ENCODE data around the gene MCM3. TPM values are rescaled to one million over a fixed set of nuclear protein-coding genes. Genes with fewer than 3 reads are reported as not detected.

Gene MCM3
- 10 to 100 TPM; 26.1 to 44.5 (median 34.3) TPM for total RNA-seq

DNA sequence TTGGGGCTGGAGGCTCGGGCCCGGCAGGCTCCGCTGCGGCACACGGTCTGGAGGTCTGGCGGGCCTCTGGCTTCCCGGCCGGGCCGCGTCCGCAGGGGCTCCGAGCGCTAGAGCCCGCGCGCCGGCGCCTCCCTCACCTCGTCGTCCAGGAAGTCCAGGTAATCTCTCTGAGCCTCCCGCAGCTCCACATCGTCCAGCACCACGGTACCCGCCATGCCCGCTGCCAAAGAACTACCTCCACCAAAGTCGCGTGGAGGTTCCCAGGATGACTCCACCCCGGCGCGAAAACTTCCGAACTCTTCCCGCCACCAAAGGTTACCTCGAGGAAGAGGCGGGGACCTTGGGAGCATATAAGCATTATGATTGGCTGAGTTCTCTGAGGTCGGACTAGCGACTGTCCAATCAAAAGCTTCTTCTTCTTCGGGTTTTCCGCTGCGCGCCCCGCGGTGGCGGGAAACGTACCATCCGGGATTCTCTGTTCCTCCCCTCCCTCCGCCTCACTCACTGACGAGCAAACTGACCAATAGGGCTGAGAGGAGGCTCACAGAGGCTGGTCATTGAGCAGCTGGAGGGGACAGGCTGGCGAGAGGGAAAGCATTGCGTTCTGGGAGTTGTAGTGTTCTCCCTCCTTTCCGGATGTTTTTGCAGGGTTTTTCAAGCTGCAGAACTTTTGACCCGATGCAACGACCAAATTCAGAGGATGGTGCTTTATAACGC, at the start of gene MCM3:
TSS of gene MCM3 (minus strand) at position 283 of the 717 bp plus-strand sequence. CDS start at position 215, 68 bp downstream.
- H3K4me1 ChIP-seq = peaks cover 9 to 10% of the 10 kb centered on the region in 2 donors
- H3K36me3 ChIP-seq = peaks cover 14 to 23% of the 10 kb centered on the region in 2 donors
- H3K4me3 ChIP-seq (replicated peaks in 1 of 3) = peak within 1 kb of the TSS; percentile 30 to 55 (median 35)
- H3K27ac ChIP-seq = peak within 1 kb of the TSS in 2 of 3 donors; percentile 7 to 28
- WGBS, 2 donors = 0% methylated on average over 30 to 41 of the region's 53 CpGs
- H3K9me3 ChIP-seq = no peaks in the 10 kb centered on the region
- no peaks in the 10 kb centered on the region for H3K27me3 ChIP-seq
- DNase-seq = peak; percentile 97 to 98
- TF ChIP-seq, protein P1, sequence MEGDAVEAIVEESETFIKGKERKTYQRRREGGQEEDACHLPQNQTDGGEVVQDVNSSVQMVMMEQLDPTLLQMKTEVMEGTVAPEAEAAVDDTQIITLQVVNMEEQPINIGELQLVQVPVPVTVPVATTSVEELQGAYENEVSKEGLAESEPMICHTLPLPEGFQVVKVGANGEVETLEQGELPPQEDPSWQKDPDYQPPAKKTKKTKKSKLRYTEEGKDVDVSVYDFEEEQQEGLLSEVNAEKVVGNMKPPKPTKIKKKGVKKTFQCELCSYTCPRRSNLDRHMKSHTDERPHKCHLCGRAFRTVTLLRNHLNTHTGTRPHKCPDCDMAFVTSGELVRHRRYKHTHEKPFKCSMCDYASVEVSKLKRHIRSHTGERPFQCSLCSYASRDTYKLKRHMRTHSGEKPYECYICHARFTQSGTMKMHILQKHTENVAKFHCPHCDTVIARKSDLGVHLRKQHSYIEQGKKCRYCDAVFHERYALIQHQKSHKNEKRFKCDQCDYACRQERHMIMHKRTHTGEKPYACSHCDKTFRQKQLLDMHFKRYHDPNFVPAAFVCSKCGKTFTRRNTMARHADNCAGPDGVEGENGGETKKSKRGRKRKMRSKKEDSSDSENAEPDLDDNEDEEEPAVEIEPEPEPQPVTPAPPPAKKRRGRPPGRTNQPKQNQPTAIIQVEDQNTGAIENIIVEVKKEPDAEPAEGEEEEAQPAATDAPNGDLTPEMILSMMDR (IDR thresholded peaks at IDR 0.05) = peak in 1 of 6 experiments; percentile 17
- TF ChIP-seq POLR2A (IDR thresholded peaks at IDR 0.05) = peak in 1 of 2 donors; percentile 33
- intact Hi-C loops (cut with DNase I) = loop anchor here (5.0 to 10.0 kb wide), 2 partner anchors 80 to 113 kb away; partner anchors contain the start of gene PAQR8

DNA sequence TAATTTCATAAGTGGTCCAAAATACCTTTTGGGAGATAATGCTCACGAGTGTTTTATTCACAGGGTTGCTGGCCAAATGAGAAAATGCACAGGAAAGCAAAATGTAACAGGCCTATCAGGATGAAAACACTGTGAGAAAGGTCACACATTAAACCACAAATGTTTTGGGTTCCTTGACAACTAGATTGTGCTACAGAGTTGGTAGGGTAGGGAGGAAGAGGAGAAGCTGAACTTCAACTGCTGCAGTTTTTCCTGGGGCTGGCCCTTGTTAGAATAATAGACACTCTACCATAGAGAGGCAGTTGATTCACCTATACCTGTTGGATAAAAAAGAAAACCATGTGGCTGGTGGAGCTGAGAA, 49.3 kb upstream of the MCM3 start:
- intact Hi-C loops (cut with DNase I) = no loop called here
- Histone ChIP-seq H3K27me3 (no peaks in the 10 kb centered on the region), H3K4me1 (no peaks in the 10 kb centered on the region), H3K36me3 (no peaks in the 10 kb centered on the region), H3K4me3 (replicated peaks in 1 of 3) (no peak overlapping the region), H3K27ac (no peak overlapping the region), H3K9me3 (no peaks in the 10 kb centered on the region)
- DNase-seq = no peak
- TF ChIP-seq, protein P1 (IDR thresholded peaks at IDR 0.05) = no peak
- no peak for TF ChIP-seq POLR2A (IDR thresholded peaks at IDR 0.05)
- 58 to 72% methylated on average over 1 of the region's 1 CpG for WGBS, 2 donors

DNA sequence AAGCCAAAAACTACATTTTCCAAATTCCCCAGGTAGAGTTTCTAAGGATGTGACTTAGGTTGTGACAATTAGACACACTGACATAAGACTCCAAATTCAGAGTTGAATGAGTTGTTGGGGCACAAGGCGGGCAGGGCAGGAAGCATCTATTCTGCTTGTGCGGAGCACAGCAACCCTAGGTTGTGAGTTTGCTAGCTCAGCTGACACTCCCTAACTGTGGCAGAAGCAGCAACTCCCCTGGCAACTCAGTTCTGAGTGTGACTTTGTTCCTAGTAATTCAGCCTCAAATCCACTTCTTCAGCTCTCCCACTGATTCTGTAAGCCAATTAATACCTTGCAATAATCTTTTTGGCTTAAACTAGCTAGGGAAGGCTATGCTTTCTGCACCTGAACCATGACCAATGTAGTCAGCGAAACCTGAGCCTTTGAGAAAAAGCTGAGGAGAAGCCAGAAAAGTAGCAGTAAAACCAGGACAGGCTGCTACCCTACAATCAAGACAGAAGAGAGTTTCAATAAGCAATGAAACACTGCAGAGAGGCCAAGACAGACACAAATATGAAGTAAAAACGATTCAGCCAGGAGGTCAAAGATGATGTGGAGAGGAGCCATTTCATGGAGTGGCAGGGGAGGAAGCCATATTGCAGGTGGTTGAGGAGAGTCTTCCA, 47.4 kb upstream of the MCM3 start:
- TF ChIP-seq POLR2A (IDR thresholded peaks at IDR 0.05) = no peak
- TF ChIP-seq, protein P1 (IDR thresholded peaks at IDR 0.05) = no peak

DNA sequence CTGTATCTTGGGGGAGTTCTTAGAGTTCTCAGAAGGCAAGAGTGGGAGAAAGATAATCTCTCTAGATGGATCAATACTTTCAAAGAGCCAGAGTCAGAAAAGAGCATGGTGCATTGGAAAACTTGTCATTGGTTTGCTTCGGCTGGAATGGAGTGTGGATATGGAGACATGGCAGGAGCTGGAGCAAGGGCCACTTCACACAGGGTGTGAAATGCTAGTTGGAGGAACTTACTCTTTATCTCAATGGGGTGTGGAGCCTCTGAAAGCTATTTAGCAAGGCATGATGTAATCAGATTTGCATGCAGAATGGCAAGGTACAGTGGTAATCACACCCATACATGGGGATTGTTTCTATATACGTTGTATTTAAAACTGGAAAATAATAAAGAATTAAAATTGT, 45.9 kb upstream of the MCM3 start:
- Histone ChIP-seq H3K4me3 (replicated peaks in 1 of 3) (no peak overlapping the region), H3K4me1 (peaks cover 9 to 10% of the 10 kb centered on the region in 2 donors), H3K27me3 (no peaks in the 10 kb centered on the region), H3K36me3 (no peaks in the 10 kb centered on the region), H3K27ac (no peak overlapping the region), H3K9me3 (no peaks in the 10 kb centered on the region)
- TF ChIP-seq POLR2A (IDR thresholded peaks at IDR 0.05) = no peak
- TF ChIP-seq, protein P1 (IDR thresholded peaks at IDR 0.05) = no peak
- no peak for DNase-seq
- intact Hi-C loops (cut with DNase I) = no loop called here
- 78 to 82% methylated on average over 2 of the region's 2 CpGs for WGBS, 2 donors

More for the DNA sequence above, 47.4 kb upstream of the MCM3 start:
- intact Hi-C loops (cut with DNase I) = no loop called here
- 85 to 87% methylated on average over 4 of the region's 4 CpGs for WGBS, 2 donors
- H3K27ac ChIP-seq = no peak overlapping the region
- H3K4me1 ChIP-seq = no peaks in the 10 kb centered on the region
- no peak overlapping the region for H3K4me3 ChIP-seq (replicated peaks in 1 of 3)
- no peaks in the 10 kb centered on the region for H3K27me3 ChIP-seq
- H3K36me3 ChIP-seq = no peaks in the 10 kb centered on the region
- no peak for DNase-seq
- no peaks in the 10 kb centered on the region for H3K9me3 ChIP-seq

DNA sequence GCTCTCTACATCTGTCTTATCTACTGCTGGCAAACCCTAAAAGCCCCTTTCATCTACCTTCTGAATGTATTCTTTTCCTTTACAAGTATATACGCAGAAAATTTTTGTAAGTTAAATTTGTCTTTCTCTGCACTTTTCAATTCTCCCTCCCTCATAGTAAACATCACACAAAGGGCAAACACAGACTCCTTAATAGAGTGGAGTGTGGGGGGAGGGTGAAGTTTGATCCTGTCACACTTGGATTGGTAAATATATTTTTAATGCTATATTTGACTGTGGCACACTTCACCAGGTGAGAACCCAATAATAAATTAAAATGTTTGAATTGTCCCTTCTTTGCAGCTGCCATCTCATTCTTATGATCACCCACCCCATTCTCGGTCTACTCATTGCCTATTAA, 44.2 kb upstream of the MCM3 start:
- Histone ChIP-seq H3K27ac (no peak overlapping the region), H3K36me3 (no peaks in the 10 kb centered on the region), H3K9me3 (no peaks in the 10 kb centered on the region), H3K4me3 (replicated peaks in 1 of 3) (no peak overlapping the region), H3K27me3 (no peaks in the 10 kb centered on the region), H3K4me1 (peaks cover 9 to 10% of the 10 kb centered on the region in 2 donors)
- intact Hi-C loops (cut with DNase I) = no loop called here
- WGBS, 2 donors = 84 to 86% methylated on average over 2 of the region's 2 CpGs
- no peak for TF ChIP-seq POLR2A (IDR thresholded peaks at IDR 0.05)
- TF ChIP-seq, protein P1 (IDR thresholded peaks at IDR 0.05) = no peak
- no peak for DNase-seq

Measured in thyroid gland (tissue), 4 donors.